SK-N-SH (cell line): ENCODE measurements around the gene MEIG1.

Experiments
- EZH2phosphoT487 ChIP-seq: fragments of 200-600 bp; sonication (generic); IDR thresholded peaks from 2 replicates; pipeline ENCODE4 v1.6.1; 2017; ENCODE audit warnings: low read depth, mixed run types, mild to moderate bottlenecking, antibody characterized with exemption, moderate library complexity, borderline replicate concordance
- FOSL2 ChIP-seq: IDR thresholded peaks from 2 replicates; pipeline ENCODE4 v1.4.0; 2012; ENCODE audit warnings: low read depth, mild to moderate bottlenecking, moderate library complexity, borderline replicate concordance
- JUND ChIP-seq: IDR thresholded peaks from 2 replicates; pipeline ENCODE4 v1.4.0; 2012
- MAX ChIP-seq: IDR thresholded peaks from 2 replicates; pipeline ENCODE4 v1.4.0; 2012; ENCODE audit warnings: low read depth
- MXI1 ChIP-seq: IDR thresholded peaks from 2 replicates; pipeline ENCODE4 v1.6.1; 2012; ENCODE audit warnings: mild to moderate bottlenecking, low read depth, low read length, improper control_type of control experiment
- NRF1 ChIP-seq: IDR thresholded peaks from 2 replicates; pipeline ENCODE4 v1.6.1; 2012; ENCODE audit warnings: low read depth, mild to moderate bottlenecking, low read length
- POLR2AphosphoS5 ChIP-seq: IDR thresholded peaks from 2 replicates; pipeline ENCODE4 v1.6.1; 2012; ENCODE audit warnings: low read depth, low read length
- RFX5 ChIP-seq: IDR thresholded peaks from 2 replicates; pipeline ENCODE4 v1.6.1; 2012; ENCODE audit warnings: mild to moderate bottlenecking, improper control_type of control experiment, low read length
- TCF12 ChIP-seq: IDR thresholded peaks from 2 replicates; pipeline ENCODE4 v1.4.0; 2012
- TF ChIP-seq, protein P1 (sequence below): fragments of 200-600 bp; sonication (generic); IDR thresholded peaks from 2 replicates; pipeline ENCODE4 v1.6.1; 2017; ENCODE audit warnings: antibody characterized with exemption, mild to moderate bottlenecking, moderate library complexity
- TF ChIP-seq, protein P2 (sequence below): IDR thresholded peaks from 2 replicates; pipeline ENCODE4 v1.4.0; 2012; ENCODE audit warnings: low read depth, borderline replicate concordance
- TF ChIP-seq, protein P3 (sequence below): IDR thresholded peaks from 2 replicates; pipeline ENCODE4 v1.6.1; 2012; ENCODE audit warnings: mild to moderate bottlenecking, low read depth, low read length, moderate library complexity
- TF ChIP-seq, protein P4 (sequence below): fragments of 150-350 bp; IDR thresholded peaks from 2 replicates; pipeline ENCODE4 v1.6.1; 2017; ENCODE audit warnings: antibody characterized with exemption, low read length, low read depth, borderline replicate concordance

DNA sequence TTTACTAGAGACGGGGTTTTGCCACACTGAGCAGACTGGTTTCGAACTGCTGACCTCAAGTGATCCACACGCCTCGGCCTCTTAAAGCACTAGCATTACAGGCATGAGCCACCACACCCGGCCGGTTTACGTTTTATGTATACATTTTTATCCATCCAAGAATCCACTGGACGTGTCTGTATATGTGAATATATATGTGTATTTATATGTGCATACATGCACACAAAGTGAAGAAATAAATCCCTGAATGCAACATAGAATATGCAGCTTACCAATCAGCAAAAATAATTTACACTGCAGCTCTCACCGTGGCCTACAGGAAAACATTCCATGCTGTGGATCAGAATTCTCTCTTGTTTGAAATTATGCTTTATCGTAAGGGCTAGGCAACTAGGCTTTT, 28.6 kb upstream of the MEIG1 start:
- TF ChIP-seq, protein P1, sequence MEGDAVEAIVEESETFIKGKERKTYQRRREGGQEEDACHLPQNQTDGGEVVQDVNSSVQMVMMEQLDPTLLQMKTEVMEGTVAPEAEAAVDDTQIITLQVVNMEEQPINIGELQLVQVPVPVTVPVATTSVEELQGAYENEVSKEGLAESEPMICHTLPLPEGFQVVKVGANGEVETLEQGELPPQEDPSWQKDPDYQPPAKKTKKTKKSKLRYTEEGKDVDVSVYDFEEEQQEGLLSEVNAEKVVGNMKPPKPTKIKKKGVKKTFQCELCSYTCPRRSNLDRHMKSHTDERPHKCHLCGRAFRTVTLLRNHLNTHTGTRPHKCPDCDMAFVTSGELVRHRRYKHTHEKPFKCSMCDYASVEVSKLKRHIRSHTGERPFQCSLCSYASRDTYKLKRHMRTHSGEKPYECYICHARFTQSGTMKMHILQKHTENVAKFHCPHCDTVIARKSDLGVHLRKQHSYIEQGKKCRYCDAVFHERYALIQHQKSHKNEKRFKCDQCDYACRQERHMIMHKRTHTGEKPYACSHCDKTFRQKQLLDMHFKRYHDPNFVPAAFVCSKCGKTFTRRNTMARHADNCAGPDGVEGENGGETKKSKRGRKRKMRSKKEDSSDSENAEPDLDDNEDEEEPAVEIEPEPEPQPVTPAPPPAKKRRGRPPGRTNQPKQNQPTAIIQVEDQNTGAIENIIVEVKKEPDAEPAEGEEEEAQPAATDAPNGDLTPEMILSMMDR = no peak
- TF ChIP-seq, protein P2, sequence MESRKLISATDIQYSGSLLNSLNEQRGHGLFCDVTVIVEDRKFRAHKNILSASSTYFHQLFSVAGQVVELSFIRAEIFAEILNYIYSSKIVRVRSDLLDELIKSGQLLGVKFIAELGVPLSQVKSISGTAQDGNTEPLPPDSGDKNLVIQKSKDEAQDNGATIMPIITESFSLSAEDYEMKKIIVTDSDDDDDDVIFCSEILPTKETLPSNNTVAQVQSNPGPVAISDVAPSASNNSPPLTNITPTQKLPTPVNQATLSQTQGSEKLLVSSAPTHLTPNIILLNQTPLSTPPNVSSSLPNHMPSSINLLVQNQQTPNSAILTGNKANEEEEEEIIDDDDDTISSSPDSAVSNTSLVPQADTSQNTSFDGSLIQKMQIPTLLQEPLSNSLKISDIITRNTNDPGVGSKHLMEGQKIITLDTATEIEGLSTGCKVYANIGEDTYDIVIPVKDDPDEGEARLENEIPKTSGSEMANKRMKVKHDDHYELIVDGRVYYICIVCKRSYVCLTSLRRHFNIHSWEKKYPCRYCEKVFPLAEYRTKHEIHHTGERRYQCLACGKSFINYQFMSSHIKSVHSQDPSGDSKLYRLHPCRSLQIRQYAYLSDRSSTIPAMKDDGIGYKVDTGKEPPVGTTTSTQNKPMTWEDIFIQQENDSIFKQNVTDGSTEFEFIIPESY = no peak
- TF ChIP-seq NRF1 = no peak
- TF ChIP-seq POLR2AphosphoS5 = no peak
- TF ChIP-seq RFX5 = no peak
- TF ChIP-seq, protein P3, sequence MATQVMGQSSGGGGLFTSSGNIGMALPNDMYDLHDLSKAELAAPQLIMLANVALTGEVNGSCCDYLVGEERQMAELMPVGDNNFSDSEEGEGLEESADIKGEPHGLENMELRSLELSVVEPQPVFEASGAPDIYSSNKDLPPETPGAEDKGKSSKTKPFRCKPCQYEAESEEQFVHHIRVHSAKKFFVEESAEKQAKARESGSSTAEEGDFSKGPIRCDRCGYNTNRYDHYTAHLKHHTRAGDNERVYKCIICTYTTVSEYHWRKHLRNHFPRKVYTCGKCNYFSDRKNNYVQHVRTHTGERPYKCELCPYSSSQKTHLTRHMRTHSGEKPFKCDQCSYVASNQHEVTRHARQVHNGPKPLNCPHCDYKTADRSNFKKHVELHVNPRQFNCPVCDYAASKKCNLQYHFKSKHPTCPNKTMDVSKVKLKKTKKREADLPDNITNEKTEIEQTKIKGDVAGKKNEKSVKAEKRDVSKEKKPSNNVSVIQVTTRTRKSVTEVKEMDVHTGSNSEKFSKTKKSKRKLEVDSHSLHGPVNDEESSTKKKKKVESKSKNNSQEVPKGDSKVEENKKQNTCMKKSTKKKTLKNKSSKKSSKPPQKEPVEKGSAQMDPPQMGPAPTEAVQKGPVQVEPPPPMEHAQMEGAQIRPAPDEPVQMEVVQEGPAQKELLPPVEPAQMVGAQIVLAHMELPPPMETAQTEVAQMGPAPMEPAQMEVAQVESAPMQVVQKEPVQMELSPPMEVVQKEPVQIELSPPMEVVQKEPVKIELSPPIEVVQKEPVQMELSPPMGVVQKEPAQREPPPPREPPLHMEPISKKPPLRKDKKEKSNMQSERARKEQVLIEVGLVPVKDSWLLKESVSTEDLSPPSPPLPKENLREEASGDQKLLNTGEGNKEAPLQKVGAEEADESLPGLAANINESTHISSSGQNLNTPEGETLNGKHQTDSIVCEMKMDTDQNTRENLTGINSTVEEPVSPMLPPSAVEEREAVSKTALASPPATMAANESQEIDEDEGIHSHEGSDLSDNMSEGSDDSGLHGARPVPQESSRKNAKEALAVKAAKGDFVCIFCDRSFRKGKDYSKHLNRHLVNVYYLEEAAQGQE = no peak
- no peak for TF ChIP-seq MAX
- no peak for TF ChIP-seq MXI1
- TF ChIP-seq, protein P4, sequence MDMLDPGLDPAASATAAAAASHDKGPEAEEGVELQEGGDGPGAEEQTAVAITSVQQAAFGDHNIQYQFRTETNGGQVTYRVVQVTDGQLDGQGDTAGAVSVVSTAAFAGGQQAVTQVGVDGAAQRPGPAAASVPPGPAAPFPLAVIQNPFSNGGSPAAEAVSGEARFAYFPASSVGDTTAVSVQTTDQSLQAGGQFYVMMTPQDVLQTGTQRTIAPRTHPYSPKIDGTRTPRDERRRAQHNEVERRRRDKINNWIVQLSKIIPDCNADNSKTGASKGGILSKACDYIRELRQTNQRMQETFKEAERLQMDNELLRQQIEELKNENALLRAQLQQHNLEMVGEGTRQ = no peak
- TF ChIP-seq JUND = no peak
- TF ChIP-seq FOSL2 = no peak
- TF ChIP-seq TCF12 = no peak
- no peak for TF ChIP-seq EZH2phosphoT487
